Medulla oblongata (tissue), 1 donor: ENCODE measurements around the gene SIK2.
"Not testable (repeated sequence)": the region's sequence is repeated elsewhere in the genome, so short reads cannot be mapped to it uniquely, and the experiment has no call there.

Experiments
- DNase-seq: peaks from one replicate; pipeline ENCODE4 v3.0.0-alpha.2; 2015; ENCODE audit errors: extremely low spot score

Gene SIK2

DNA sequence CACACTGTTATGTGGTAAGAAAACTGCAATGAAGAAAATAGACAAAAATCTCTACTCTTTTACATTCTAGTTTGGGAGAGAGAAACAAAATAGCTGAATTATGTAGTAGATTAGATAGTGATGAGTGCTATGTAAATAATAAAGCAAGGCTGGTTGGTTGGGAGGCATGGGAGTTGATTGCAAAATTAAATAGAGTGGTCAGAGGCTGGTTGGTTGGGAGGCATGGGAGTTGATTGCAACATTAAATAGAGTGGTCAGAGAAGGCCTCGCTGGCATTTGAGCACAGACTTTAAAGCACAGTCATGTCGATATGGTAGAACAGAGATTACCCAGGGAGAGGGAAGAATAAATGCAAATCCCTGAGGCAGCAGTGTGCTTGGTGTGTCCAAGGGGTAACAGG lies 22.4 kb downstream of the SIK2 start:
- DNase-seq: no peak

DNA sequence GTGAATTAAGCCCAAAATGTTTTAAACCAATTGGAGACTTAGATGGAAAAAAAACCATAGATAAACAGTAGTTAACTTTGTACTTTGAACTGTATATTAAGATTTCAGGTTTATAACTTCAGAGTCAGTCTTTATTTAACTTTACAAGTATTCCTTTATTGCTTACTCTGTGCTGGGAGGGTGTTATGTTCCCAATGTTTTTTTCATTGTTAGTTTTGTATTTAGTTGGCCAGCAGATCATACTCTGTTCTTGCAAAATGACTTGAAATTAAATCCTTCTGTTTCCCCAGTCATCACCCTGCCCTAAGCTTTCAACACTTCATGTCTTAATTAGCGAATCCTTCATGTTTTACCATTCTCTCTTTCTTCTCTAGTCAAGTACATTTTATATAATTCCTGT lies 25.3 kb downstream of the SIK2 start:
- no peak for DNase-seq

DNA sequence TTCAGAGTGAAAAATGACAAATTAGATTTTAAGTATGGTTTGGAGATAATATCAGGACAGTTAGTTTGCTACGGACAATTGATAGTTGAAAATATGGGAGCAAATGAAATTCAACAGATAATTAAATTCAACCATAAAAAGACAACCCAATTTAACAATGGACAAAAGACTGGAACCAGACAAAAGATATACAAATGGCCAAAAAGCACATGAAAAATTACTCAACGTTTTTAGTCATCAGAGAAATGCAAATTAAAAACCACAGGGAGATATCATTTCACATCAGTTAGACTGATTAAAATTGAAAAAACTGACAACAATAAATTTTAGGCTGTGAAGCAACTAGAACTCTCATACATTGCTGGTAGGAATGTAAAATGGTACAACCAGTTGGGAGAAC lies 27.2 kb downstream of the SIK2 start:
- no peak for DNase-seq

DNA sequence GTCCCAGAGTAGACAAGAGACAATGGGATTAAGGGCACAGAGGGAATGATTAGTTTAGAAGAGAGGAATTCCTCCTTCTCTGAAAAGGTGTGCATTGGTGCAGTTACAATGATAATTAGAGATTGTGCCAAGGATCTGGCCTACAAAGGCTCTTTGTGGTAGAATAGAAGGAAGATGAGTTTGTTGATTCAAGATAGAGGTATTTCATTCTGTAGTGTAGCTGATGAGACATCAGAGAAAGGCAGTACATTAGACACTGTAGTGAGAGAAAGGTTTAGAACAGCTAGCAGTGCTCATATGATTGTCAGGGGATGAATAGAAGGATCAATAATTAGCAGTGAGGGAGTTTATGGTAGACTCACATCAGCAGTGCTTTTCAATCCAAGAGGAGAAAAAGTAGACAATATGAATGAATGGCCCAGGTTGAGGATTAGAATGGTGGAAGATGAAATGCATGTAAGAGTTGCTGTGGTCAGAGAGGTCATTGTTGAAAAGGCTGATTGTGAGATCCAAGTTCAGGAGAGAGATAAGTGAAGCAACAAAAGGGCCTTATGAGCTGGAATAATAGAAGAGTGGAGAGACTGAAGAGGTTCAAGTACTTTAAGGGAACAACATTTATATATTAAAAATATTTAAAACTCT lies 28.9 kb downstream of the SIK2 start:
- DNase-seq: no peak

DNA sequence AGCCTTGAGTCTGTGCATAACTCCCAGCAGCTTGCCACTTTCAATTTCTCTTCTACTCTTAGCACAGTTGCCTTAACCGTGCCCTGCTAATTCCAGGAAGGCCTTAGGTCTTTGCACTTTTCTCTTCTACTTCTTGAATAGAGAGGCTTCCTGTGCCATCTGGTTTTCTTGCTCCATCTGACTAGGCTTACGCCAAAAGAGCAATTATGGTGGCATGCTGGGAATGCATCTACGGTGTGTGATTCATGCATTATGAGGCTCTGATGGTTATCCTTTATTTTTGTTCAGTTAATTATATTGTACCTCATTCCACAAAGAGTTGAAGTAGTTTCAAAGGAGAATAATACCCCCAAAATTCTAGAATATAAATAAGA lies 29.4 kb downstream of the SIK2 start:
- DNase-seq: no peak

DNA sequence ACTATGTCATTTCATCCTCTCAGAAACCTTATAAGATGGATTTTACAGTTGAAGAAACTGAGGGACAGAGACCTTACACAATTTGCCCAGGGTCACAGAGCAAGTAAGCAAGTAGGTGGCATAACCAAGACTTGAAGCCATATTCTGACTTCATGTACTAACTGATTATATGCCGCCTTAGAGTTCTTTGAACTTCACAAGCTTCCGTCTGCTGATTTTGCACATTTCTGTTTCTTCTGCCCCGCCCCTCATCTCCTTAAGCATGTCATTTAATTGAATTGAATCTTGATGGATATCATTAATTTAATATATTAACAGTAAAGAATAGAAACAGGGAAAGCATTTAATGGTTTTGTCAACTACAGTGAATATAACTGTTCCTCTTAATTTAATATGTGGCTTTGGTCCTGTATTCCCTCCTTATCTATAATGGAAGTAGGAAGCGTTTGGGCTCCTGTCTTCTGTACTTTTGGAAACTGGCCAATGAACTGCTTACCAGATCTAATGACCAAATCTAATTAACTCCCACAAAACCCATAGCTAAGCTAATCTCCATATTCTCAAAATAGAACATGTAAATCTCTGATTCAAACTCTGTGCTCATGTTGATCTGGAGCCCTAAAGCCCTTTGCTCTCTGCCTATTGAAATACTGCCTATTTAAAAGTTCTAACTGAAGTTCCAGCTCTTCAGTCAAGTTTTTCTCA lies 30.4 kb downstream of the SIK2 start:
- no peak for DNase-seq

DNA sequence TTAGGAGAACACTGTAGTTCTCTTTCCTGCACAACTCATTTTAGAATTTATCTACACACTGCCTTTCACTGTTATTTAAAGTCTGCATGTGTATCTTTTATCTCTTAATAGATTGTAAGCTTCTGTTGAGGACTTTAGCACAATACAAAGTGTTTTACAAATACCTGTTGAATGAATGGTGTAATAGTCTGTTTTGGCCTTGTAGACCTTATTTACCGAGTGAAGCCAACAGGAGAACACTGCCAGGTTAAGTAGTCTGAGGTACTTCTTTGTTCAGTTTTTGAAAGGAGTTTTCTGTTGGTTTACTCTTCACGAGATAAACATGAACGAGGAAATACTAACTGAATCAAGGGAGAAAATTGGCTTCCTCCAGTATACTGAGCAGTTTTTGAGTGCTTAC lies 31.0 kb downstream of the SIK2 start:
- DNase-seq: no peak

DNA sequence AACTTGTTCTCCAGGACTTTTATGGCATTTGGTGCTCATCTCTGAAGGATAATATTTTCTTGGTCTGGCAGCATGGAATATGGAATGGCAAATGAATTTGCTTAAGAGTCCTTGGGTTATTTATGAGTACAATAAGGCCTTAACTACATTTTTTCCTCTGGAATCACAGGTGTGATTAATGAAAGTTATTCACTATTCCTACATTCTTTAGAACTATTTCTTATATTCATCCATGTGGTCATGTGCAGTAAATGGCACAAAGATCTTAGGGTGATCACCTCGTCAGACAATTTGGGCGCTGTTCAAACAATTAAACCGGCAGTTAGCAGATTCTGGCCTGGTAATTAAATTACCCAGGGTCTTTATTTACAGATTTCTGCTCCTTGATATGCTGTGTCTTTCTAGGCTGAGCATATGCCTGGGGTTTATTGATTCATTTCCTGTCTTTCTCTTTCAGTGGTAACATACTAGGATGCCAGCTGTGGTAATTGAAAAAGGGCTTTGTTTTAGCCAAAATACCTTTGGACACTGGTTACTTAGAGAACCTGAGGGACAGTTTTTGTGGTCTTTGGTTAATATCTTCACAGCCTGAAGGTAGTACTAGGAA lies 31.6 kb downstream of the SIK2 start:
- no peak for DNase-seq

DNA sequence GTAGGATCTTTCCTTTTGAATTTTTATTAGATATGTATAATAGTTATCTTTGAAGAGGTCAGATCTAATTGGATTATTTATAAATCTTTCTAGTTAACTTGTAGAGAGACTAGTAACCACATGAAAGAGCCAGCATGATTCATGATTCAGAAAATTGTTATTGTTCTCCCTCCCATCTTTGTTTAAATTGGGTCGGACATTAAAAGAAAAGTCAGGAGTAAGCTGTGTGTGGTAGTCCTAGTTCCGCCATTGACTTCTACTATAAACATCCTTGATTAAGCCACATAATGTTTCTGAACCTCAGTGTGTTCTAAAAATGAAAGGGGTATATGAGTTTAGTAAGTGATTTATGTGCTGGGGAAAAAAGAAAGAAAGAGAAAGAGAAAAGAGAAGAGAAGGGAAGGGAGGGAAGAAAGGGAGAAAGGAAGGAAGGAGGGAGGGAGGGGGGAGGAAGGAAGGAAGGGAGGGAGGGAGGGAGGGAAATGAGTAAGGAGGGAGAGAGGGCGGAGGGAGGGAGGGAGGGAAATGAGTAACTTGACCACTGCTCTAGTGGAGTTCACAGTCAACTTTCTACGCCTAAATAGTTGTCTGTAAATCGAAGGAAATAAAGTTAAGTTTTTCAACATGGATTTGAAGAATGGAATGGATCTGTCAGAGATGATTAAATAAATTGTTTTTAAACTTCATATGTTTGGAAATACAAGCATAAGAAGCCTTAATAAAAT lies 32.9 kb downstream of the SIK2 start:
- no peak for DNase-seq

DNA sequence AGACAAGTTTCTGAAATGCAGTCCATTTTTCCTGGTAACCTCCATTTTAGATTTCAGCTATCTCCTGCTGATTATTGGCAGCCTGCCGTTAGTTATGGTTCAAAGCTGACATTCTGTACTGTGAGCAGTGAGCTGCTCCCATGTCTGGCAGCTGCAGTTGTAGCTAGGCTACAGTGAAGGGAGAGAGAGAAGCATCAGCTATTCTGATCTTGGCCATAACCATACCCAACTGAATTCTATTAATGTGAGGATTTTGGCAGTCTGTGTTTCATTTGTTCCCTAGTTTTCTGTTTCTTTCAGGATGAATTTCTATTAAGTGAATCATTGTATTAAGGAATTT lies 33.4 kb downstream of the SIK2 start:
- DNase-seq: peak; percentile 81

DNA sequence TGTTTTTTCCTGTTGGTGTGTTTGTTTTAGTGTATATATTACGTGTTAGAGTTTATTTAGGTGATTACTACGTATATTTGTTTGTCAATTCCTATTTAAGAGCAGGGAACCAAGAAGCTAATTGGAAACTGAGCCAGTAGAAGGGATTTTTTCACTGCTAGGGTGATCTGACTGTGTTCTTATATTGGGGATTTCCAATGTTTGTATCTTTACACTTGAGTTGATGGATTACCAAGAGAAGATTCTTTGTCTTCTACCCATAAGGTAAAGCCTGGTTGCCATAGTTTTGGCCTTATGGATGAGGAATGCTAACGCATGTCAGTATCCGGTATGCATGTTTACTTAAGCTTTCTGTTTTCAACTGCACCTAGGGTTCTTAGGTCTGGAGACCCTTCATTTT lies 35.6 kb downstream of the SIK2 start:
- DNase-seq: no peak

DNA sequence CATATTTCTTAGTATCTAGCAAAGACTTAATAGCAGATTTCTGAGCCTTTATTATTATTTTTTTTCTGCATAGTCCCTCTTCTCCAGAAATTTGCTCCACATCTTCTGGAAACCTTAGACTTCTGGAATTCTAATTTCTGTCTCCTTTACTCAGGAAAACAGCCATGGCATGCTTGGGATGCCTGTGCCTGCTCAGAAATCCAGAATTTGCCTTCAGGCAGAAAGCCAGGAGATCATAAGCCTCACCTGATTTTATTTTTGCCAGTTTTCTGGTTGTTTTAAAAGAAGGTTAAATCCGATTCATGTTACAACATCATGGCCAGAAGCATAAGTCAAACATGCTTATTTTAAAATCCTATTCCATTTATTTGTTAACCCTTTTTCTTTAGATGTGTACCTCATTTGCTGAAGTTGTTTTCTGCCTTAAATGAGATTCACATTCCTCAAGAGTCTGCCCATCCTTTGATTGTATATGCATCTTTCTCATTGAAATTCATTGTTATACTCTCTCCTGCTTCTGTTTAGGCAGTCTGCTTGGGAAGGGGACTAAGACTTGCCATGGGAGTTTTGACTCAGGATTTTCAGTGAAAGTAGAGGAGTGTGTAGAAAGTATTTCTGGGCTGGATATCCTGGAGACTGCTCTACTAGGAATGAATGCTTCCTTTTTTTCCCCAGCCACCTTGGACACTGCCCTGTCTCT lies 37.1 kb downstream of the SIK2 start:
- no peak for DNase-seq

DNA sequence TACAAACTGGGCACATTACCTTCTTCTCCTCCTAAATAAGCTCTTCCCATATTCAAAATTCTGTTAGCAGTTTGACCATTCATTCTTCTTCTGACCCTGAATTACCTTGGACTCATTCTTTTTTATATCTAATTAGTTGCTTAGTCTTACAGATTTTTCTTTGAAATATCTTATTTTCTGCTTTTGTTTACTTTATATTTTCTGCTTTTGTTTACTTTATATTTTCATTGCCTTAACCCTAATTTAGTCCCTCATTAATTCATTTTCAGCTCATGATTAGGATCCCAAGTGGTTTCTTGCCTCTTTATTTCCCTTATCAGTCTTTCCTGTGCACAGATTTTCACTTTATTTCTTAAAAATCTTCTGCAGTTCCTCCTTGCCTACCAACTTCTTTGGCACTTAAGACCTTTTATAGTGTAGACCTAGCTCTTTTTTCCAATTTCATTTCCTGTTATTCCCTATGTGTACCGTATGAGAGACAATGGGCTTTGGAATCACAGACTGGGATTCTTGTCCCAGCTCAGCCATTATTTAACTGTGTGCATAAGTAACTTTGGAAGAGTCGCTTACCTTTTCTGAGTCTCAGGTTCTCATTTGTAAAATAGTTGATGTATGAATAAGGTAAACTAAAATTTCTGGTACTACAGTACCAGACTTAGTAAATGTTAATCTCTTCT lies 39.2 kb downstream of the SIK2 start:
- no peak for DNase-seq

DNA sequence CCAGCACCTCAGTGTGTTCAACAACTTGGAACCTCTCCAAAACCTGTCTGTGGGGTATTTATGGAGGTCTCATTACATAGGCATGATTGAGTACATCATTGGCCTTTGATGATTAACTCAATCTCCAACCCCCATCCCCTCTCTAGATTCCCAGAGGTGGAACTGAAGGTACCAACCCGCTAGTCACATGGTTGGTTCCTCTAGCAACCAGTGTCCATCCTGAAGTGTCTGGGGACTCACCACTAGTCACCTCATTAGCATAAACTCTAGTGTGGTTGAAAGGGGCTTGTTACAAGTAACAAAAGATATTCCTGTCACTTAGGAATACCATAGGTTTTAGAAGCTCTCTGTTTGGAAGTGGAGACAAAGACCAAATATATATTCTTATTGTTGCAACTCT lies 40.3 kb downstream of the SIK2 start:
- no peak for DNase-seq

DNA sequence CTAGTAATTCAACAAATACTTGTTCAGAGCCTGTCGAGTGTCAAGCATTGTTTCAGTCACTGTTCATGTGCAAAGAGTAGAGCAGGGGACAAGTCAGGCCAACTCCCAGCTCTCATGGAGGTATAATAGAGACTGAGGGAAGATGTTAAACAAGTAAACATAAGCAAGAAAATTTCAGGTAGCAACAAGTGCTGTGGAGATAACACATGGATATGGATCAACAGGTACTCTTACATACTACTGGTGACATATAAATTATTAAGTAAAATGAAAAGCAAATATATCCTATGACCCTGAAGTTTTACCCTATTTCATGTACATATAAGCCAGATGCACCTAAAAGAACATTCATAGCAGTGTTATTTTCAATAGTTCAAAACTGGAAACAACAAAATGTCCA lies 42.7 kb downstream of the SIK2 start:
- DNase-seq: no peak

DNA sequence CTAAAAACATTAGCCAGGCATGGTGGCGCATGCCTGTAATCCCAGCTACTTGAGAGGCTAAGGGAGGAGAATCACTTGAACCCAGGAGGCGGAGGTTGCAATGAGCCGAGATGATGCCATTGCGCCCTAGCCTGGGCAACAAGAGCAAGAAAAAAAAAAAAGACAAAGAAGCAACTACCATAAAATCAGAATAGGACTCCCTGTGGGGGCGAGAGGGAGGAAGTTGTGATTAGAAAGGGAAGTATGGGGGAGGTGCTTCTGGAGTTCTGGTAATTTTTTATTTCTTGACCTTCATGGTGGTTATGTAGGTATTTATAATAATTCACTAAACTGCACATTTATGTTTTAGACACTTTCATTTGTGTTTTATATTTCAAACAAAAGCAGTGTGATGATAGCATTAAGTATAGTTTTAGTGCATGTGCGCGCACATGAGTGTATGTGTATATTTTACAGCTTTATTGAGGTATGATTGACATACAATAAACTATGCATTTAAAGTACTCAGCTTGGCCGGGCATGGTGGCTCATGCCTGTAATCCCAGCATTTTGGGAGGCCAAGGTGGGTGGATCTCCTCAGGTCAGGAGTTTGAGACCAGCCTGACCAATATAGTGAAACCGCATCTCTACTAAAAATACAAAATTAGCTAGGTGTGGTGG lies 43.5 kb downstream of the SIK2 start:
- no peak for DNase-seq

DNA sequence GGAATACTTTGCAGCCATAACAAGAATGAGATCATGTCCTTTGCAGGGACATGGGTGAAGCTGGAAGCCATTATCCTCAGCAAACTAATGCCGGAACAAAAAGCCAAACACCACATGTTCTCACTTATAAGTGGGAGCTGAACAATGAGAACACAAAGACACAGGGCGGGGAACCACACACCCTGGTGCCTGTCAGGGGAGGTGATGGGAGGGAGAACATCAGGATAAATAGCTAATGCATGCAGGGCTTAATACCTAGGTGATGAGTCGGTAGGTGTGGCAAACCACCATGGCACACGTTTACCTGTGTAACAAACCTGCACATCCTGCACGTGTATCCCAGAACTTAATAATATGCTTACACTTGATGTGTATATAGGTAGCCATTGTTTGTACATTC lies 49.1 kb downstream of the SIK2 start:
- not testable (repeated sequence) for DNase-seq

DNA sequence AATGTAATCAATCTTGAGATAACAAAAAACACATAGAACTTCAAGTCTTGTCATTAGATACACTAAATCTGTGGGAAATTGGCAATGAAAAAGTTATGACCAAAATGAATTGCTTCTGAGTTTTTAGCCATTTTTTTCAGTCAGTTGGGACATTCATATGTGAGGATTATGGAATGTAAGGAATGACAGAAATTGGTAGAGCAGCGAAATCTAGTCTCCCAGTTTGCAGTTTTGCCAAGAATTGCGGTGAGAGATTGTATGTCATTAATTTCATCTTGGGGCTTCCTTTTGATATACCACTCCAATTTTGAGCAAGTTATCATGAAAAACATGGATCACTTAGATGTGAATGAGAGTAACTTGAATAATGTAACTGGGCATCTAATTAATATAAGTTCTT lies 49.9 kb downstream of the SIK2 start:
- no peak for DNase-seq

DNA sequence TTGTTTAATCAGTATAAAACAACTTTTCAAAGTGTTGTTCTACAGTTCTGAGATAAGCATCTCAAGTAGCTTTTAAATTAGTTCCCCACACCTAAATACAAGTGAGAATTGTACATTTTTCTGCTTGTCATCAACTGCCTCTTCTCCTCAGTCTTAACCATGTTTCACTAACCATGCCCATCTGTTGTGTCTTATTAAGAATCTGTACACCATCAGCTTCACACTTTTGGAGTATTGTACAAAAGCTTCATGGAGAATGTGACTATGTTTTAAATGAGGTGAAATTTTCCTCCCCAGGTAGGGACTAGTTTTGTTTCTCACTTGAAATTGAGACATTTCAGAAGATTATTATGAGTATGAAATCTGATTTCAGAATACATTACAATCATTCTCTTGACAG lies 52.4 kb downstream of the SIK2 start:
- no peak for DNase-seq

DNA sequence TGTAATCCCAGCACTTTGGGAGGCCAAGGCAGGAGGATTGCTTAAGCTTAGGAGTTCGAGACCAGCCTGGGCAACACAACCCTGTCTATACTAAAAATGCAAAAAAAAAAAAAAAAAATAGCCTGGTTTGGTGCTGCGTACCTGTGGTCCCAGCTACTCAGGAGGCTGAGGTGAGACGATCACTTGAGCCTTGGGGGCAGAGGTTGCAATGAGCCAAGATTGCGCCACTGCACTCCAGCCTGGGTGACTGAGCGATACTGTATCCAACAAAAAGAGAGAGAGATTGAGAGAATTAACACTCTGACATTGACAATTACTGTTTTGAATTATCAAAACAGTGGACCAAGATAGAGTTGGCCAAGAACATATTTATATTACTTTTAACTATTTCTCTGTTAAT lies 53.7 kb downstream of the SIK2 start:
- no peak for DNase-seq

DNA sequence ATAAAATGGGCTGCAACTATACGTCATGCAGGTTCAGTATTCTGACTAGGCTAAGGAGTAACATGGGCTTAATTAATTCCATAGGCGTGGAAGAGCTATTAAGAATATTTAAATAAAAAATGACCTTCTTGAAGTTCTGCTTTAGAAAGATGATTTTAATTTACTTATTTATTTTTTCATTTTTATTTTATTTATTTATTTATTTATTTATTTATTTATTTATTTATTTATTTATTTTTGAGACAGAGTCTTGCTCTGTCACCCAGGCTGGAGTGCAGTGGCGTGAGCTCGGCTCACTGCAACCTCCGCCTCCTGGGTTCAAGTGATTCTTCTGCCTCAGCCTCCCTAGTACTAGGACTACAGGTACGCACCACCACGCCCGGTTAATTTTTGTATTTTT lies 55.7 kb downstream of the SIK2 start:
- DNase-seq: not testable (repeated sequence)
